Uterus (tissue), 2 donors: Measurements from ENCODE around the gene GSTA4.

Experiments
- CTCF ChIP-seq, 4 experiments: fragments of 200-600 bp in 2 of 4; fragments of 450-650 bp in 2 of 4; sonication (generic) in 2 of 4; IDR thresholded peaks; one replicate each; pipeline ENCODE4 v1.5.1; 2016 to 2019; ENCODE audit warnings: antibody characterized with exemption in 4 of 4, mild to moderate bottlenecking in 2 of 4, moderate library complexity in 1 of 4
- POLR2A ChIP-seq, 2 donors: fragments of 450-650 bp; IDR thresholded peaks; one replicate each; pipeline ENCODE4 v1.6.1; 2016; ENCODE audit warnings: antibody characterized with exemption in 2 of 2, mild to moderate bottlenecking in 1 of 2, moderate library complexity in 1 of 2

DNA sequence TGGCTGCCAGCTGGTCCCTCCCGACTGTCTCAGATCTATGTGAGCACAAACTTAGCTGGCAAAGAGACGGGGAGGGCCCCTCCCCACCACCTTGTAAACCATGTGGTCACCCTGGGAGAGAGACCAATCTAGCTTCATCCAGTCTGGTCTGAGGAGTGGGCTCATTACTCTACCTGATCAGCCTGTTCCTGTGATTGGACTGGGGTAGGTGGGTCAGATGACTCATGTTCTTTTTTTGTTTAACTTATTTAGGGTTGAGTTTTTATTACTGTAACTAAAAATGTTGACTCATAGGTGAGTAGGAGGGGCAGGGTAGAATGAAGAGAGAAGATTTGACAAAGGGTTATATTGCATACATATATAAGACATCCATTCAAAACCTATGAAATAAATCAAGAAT lies 4.7 kb downstream of the GSTA4 start:
- TF ChIP-seq POLR2A (IDR thresholded peaks at IDR 0.05) (no peak), CTCF (IDR thresholded peaks at IDR 0.05) (no peak)
